Measurements from ENCODE around the gene AKTIP.

- no peak for TF ChIP-seq EZH2phosphoT487 (IDR thresholded peaks at IDR 0.05; ENCODE audit: borderline replicate concordance)
- TF ChIP-seq EZH2 (IDR thresholded peaks at IDR 0.05), result no peak
- no peak for TF ChIP-seq SP1 (IDR thresholded peaks at IDR 0.05; ENCODE audit: low read depth)
These were observed 24.0 kb downstream of the AKTIP start for GRCh38 chr16:53478965-53479364.
